Suprapubic skin (tissue), 4 donors: ENCODE data around the gene ABHD2.

Experiments used
- EP300 ChIP-seq: sonication (generic); formaldehyde crosslinking; IDR thresholded peaks from one replicate; pipeline ENCODE4 v1.6.1; 2017; ENCODE audit warnings: antibody characterized with exemption
- POLR2A ChIP-seq, 2 donors: fragments of 450-650 bp; IDR thresholded peaks; one replicate each; pipeline ENCODE4 v1.6.1; 2017; ENCODE audit warnings: antibody characterized with exemption in 2 of 2, mild to moderate bottlenecking in 2 of 2, moderate library complexity in 2 of 2
- POLR2AphosphoS5 ChIP-seq, 3 donors: sonication (generic); formaldehyde crosslinking; IDR thresholded peaks; one replicate each; pipeline ENCODE4 v1.6.1; 2017; ENCODE audit warnings: antibody characterized with exemption in 3 of 3
- TF ChIP-seq, protein P1 (sequence below), 2 donors: fragments of 200-600 bp in 1 of 2; fragments of 450-650 bp in 1 of 2; sonication (generic) in 1 of 2; IDR thresholded peaks; one replicate each; pipeline ENCODE4 v1.5.1; 2016 to 2019; ENCODE audit warnings: antibody characterized with exemption in 2 of 2, mild to moderate bottlenecking in 1 of 2, moderate library complexity in 1 of 2

- TF ChIP-seq, protein P1, sequence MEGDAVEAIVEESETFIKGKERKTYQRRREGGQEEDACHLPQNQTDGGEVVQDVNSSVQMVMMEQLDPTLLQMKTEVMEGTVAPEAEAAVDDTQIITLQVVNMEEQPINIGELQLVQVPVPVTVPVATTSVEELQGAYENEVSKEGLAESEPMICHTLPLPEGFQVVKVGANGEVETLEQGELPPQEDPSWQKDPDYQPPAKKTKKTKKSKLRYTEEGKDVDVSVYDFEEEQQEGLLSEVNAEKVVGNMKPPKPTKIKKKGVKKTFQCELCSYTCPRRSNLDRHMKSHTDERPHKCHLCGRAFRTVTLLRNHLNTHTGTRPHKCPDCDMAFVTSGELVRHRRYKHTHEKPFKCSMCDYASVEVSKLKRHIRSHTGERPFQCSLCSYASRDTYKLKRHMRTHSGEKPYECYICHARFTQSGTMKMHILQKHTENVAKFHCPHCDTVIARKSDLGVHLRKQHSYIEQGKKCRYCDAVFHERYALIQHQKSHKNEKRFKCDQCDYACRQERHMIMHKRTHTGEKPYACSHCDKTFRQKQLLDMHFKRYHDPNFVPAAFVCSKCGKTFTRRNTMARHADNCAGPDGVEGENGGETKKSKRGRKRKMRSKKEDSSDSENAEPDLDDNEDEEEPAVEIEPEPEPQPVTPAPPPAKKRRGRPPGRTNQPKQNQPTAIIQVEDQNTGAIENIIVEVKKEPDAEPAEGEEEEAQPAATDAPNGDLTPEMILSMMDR (IDR thresholded peaks at IDR 0.05): no peak
- no peak for TF ChIP-seq POLR2A (IDR thresholded peaks at IDR 0.05)
- TF ChIP-seq EP300: no peak
- TF ChIP-seq POLR2AphosphoS5 (IDR thresholded peaks at IDR 0.05): no peak
These were observed 159.2 kb downstream of the ABHD2 start for GRCh38 chr15:89247446-89247845.
